HG03575 (cell line): ENCODE data around the gene MAML3.

Source experiments
- ATAC-seq: cut with Tn5 transposase; IDR thresholded peaks from one replicate; pipeline ENCODE4 v1.9.1; 2021; ENCODE audit not compliant: unreplicated experiment, insufficient number of reproducible peaks, low FRiP score; ENCODE audit errors: extremely low read depth

The MAML3 gene

DNA sequence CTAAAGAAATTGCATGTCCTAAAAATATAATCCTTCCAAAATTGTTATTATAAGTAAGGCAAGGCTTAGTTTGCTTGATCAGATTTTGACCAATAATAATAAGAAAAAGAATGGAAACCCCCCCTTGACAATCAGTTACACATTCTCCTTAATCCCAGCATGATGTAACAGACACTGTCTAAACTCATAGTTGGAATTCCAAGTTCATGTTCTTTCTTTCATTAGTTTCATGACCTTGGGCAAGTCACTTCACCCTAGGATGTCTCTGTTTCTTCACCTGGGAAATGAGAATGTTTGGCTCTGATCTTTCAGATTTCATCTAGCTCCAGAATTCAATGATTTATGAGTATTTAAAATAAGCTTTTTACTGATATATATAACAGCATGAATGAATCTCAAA is 64.8 kb downstream of the MAML3 start:
- ATAC-seq = no peak

- no peak for ATAC-seq
Observed at GRCh38 chr4:140088323-140088967, 65.5 kb downstream of the MAML3 start.

DNA sequence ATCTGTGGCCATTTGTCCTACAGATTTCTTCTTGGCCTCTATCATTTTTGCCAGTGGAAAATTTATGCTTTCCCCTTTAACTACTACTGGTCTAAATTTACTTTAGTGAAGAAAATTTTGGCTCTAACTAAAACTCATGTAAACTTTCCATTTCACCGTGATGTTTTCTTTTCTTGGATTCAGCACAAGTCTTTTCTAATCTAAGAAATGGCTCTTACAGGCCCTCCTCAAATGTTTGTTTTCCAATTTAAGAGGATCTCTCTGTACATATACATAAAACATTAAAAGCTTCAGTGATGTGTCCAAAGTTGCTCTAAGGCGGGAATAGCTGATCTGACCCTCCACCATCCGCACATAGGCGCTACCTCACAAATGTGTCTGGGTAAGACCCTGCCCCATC is 68.1 kb downstream of the MAML3 start:
- ATAC-seq = no peak

GRCh38 chr4:140085062-140085622 is 68.8 kb downstream of the MAML3 start:
- ATAC-seq = no peak

GRCh38 chr4:140084385-140084784 is 69.6 kb downstream of the MAML3 start:
- no peak for ATAC-seq

DNA sequence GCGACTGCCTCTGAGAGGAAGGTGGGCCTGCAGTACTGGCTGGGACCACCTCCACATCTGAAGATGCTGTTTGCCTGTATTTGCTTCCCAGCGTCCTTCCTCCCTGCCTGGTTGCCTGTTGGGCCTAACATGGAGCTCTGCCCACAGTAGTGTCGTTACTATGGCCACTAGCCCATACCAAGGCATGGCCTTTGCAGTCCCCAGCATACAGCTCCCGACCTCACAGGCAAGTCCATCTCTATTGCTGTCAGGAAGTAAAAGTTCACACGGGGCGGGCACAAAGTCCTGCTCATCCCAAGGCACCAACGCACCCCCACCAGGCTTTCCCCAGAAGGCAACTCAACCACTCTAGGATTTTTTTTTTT is 71.6 kb downstream of the MAML3 start:
- ATAC-seq = no peak

- ATAC-seq = no peak
Observed at GRCh38 chr4:140081641-140082390, 72.2 kb downstream of the MAML3 start.

DNA sequence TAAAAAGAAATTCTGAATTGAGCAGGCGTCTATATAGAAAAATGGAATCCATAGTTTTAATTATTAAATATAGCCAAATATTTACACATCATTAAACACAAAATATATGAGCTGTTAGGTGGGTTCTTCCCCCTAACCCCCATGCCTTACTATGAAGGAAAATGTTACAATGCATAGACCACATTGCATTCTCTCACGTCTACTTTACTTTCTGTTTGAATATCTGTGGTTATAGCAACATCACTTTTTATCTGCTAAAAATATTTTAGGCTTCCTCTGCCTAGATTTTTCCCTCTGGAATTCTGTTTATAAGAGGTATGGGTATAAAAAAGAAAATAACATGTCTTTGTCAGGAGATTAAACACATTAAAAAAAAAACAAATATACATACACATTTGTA is 73.1 kb downstream of the MAML3 start:
- no peak for ATAC-seq

GRCh38 chr4:140078366-140078765 is 75.6 kb downstream of the MAML3 start:
- ATAC-seq = no peak

DNA sequence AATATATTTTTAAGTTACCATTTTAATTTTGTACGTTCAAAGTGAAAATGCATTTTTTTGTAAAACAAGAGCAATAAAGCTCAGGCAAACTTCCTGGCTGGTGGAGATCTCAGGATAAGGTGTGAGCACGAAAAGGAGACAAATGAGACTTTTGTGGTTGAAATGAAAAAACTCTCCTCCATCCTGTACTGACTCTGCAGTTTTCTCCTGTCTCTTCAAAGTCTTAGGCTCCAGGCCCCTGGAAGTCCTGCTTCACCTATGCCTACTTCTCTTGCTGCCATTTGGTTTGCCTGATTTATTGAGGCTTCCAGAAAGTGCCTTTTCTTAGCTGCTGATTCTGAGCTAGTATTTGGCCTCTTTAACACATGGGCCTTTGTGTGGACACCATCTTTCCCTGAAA is 77.7 kb downstream of the MAML3 start:
- ATAC-seq = no peak

- peak; percentile 76 for ATAC-seq
Observed at GRCh38 chr4:140071806-140072205, 82.2 kb downstream of the MAML3 start.

- ATAC-seq = no peak
Observed at GRCh38 chr4:140070973-140071372, 83.0 kb downstream of the MAML3 start.

DNA sequence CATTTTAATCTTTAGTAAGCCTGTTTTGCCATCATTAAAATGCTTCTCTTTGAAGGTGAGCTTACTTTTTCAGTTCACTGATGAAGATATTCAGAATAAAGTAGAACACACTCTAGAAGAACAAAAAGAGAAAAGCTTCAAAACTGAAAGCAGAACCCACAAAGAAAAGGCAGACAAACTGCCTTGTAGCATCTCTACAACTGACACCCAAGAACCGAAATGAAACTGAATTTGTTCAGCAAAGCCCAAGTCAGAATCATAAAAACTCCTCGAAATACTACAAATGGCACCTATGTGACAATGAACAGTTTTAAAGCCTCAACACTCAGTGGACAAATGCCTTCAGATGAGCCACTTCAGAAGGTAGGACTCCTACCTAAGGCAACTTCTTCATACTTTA is 83.6 kb downstream of the MAML3 start:
- ATAC-seq = no peak

DNA sequence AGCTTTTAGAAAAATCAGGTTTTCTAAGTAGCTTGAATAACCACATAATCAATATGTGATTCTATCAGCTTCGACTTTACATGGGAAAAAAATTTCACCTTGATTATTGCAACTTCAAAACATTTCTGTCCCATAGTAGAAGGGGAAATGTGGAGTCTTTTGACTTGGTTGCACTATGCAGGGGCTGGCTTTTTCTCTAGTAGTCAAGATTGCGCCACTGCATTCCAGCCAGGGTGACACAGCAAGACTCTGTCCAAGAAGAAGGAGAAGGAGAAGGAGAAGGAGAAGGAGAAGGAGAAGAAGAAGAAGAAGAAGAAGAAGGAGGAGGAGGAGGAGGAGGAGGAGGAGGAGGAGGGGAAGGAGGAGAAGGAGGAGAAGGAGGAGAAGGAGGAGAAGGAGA is 84.9 kb downstream of the MAML3 start:
- no peak for ATAC-seq

DNA sequence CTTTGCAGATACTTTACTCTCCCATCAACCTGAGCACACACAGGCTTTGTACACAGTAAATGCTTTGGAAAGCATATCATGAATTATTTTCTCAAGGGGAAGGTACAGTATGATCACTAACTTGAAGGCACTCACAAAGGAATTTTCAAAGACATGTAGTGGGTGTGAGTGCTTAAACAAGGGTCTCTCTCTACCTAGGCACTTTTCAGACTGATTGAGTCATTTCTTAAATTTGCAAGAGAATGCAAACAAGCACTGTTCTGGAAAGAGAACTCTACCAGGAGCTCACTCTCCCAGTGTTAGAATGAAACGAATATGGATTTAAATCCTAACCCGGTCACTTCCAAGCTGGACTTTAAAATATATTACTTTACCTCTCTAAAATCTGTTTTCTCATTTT is 85.7 kb downstream of the MAML3 start:
- no peak for ATAC-seq

- ATAC-seq = no peak
Observed at GRCh38 chr4:140066031-140066930, 87.7 kb downstream of the MAML3 start.

- ATAC-seq = no peak
Observed at GRCh38 chr4:140065393-140065792, 88.6 kb downstream of the MAML3 start.

GRCh38 chr4:140061659-140062289 is 92.2 kb downstream of the MAML3 start:
- ATAC-seq = no peak

DNA sequence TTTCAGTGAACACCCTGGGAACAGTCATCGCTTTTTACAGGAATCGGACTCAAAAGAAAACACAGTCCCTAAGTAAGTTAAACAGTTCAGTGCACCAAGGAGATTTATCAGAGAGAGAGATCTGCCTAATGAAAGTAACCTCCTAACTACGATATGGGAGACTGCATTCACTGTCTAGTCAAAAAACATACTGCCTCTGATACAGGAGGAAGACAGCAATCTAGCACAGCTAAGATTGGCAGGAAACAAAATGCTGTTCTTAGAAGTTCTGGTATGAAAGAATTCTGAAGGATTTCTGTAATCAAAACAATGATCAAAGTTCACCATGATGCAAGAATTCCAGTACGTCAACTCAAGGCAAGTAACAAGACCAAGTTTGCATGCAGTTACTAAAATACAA is 92.8 kb downstream of the MAML3 start:
- no peak for ATAC-seq
